Gastroesophageal sphincter (tissue), 3 donors: ENCODE data around the gene WDR44.

Experiments used
- POLR2AphosphoS5 ChIP-seq: sonication (generic); formaldehyde crosslinking; IDR thresholded peaks from one replicate; pipeline ENCODE4 v1.6.1; 2017; ENCODE audit warnings: antibody characterized with exemption
- TF ChIP-seq, protein P1 (sequence below), 4 experiments: fragments of 200-600 bp in 2 of 4; fragments of 450-650 bp in 2 of 4; sonication (generic) in 1 of 4; IDR thresholded peaks; one replicate each; pipeline ENCODE4 v1.5.1; 2017 to 2019; ENCODE audit warnings: antibody characterized with exemption in 4 of 4, mild to moderate bottlenecking in 2 of 4, moderate library complexity in 2 of 4

DNA sequence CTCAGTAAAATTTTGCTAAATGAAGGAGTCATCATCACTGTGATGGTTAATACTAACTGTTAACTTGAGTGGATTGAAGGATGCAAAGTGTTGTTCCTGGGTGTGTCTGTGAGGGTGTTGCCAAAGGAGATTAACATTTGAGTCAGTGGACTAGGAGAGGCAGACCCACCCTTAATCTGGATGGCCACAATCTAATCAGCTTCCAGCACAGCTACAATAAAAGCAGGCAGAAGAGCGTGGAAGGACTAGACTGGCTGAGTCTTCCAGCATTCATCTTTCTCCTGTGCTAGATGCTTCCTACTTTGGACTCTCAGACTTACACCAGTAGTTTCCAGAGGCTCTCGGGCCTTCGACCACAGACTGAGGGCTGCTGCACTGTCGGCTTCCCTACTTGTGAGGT, 21.3 kb upstream of the WDR44 start:
- TF ChIP-seq, protein P1, sequence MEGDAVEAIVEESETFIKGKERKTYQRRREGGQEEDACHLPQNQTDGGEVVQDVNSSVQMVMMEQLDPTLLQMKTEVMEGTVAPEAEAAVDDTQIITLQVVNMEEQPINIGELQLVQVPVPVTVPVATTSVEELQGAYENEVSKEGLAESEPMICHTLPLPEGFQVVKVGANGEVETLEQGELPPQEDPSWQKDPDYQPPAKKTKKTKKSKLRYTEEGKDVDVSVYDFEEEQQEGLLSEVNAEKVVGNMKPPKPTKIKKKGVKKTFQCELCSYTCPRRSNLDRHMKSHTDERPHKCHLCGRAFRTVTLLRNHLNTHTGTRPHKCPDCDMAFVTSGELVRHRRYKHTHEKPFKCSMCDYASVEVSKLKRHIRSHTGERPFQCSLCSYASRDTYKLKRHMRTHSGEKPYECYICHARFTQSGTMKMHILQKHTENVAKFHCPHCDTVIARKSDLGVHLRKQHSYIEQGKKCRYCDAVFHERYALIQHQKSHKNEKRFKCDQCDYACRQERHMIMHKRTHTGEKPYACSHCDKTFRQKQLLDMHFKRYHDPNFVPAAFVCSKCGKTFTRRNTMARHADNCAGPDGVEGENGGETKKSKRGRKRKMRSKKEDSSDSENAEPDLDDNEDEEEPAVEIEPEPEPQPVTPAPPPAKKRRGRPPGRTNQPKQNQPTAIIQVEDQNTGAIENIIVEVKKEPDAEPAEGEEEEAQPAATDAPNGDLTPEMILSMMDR (IDR thresholded peaks at IDR 0.05) = no peak
- no peak for TF ChIP-seq POLR2AphosphoS5
